Activated CD4-positive, alpha-beta T cell treated with anti-CD3 and anti-CD28 coated beads, Interleukin-10, Interleukin-2, amounts not matched to agents 100 ng/mL and 50 ng/mL, durations not matched to agents 16 hours and 8 hours (primary cell): ENCODE results near the gene LUZP2.
A peak's percentile ranks its signal among the peaks of the same experiment; 100 is the strongest.
"Not testable (repeated sequence)": the region's sequence is repeated elsewhere in the genome, so short reads cannot be mapped to it uniquely, and the experiment has no call there.

ENCODE experiments used
- DNase-seq: peaks from one replicate; pipeline ENCODE4 v3.0.0-alpha.2; 2020

The LUZP2 gene

GRCh38 chr11:24932110-24933000 is 435.5 kb downstream of the LUZP2 start:
- DNase-seq, result no peak

GRCh38 chr11:24934733-24935439 is 438.0 kb downstream of the LUZP2 start:
- no peak for DNase-seq

- no peak for DNase-seq
These were observed 448.0 kb downstream of the LUZP2 start for GRCh38 chr11:24944891-24945290.

- no peak for DNase-seq
These were observed 452.6 kb downstream of the LUZP2 start for GRCh38 chr11:24949406-24949805.

GRCh38 chr11:24963852-24964251 is 467.0 kb downstream of the LUZP2 start:
- no peak for DNase-seq

GRCh38 chr11:24965748-24966147 is 468.9 kb downstream of the LUZP2 start:
- DNase-seq, result no peak

GRCh38 chr11:24993903-24994302 is 497.1 kb downstream of the LUZP2 start:
- DNase-seq, result not testable (repeated sequence)

GRCh38 chr11:24999929-25000328 is 503.1 kb downstream of the LUZP2 start:
- not testable (repeated sequence) for DNase-seq

- no peak for DNase-seq
These were observed 540.6 kb downstream of the LUZP2 start for GRCh38 chr11:25037431-25037830.

GRCh38 chr11:25038131-25038530 is 541.3 kb downstream of the LUZP2 start:
- no peak for DNase-seq

- DNase-seq, result no peak
These were observed 542.3 kb downstream of the LUZP2 start for GRCh38 chr11:25039165-25039564.

GRCh38 chr11:25048632-25049031 is 551.8 kb downstream of the LUZP2 start:
- no peak for DNase-seq

GRCh38 chr11:25052844-25053243 is 556.0 kb downstream of the LUZP2 start:
- no peak for DNase-seq

GRCh38 chr11:25057861-25058260 is 561.0 kb downstream of the LUZP2 start:
- DNase-seq, result no peak

GRCh38 chr11:25065746-25066145 is 568.9 kb downstream of the LUZP2 start:
- peak; percentile 4 for DNase-seq

- no peak for DNase-seq
These were observed 569.9 kb downstream of the LUZP2 start for GRCh38 chr11:25066706-25067105.

- no peak for DNase-seq
These were observed 571.6 kb downstream of the LUZP2 start for GRCh38 chr11:25068451-25068850.

- no peak for DNase-seq
These were observed 597.4 kb downstream of the LUZP2 start for GRCh38 chr11:25094085-25094802.

- DNase-seq, result no peak
These were observed 622.6 kb downstream of the LUZP2 start for GRCh38 chr11:25119416-25119815.
